Testis (tissue), 3 donors: Measurements from ENCODE around the gene TM4SF1. TPM values are rescaled to one million over a fixed set of nuclear protein-coding genes. Genes with fewer than 3 reads are reported as not detected.
A peak's percentile ranks its signal among the peaks of the same experiment; 100 is the strongest.

Source experiments
- DNase-seq: peaks from one replicate; pipeline ENCODE4 v3.0.0-alpha.2; 2019
- H3K27ac ChIP-seq, 2 donors: fragments of 200-600 bp; sonication (generic); one replicate each; pipeline ENCODE4 v1.5.1; 2019
- H3K27me3 ChIP-seq: fragments of 200-600 bp; sonication (generic); one replicate; pipeline ENCODE4 v1.5.1; 2019
- H3K36me3 ChIP-seq: fragments of 200-600 bp; sonication (generic); one replicate; pipeline ENCODE4 v1.5.1; 2017; ENCODE audit warnings: low read depth; ENCODE audit errors: missing control alignments
- H3K4me1 ChIP-seq: fragments of 200-600 bp; sonication (generic); one replicate; pipeline ENCODE4 v1.5.1; 2019
- H3K4me3 ChIP-seq, 2 donors: fragments of 200-600 bp; sonication (generic); one replicate each; pipeline ENCODE4 v1.5.1; 2017 to 2019
- H3K9me3 ChIP-seq: fragments of 200-600 bp; sonication (generic); one replicate; pipeline ENCODE4 v1.5.1; 2017
- CTCF ChIP-seq, 3 experiments: fragments of 450-650 bp in 2 of 3; fragments of 200-600 bp in 1 of 3; sonication (generic) in 1 of 3; IDR thresholded peaks; one replicate each; pipeline ENCODE4 v1.5.1; 2016 to 2019; ENCODE audit warnings: antibody characterized with exemption in 3 of 3, mild to moderate bottlenecking in 2 of 3, moderate library complexity in 1 of 3
- POLR2A ChIP-seq: fragments of 450-650 bp; IDR thresholded peaks from one replicate; pipeline ENCODE4 v1.6.1; 2017; ENCODE audit warnings: antibody characterized with exemption, mild to moderate bottlenecking, moderate library complexity
- WGBS, 2 donors: methylation state at CpG; one replicate each; pipeline ENCODE4 v1.1.5; 2018; 5-methylcytosine and 5-hydroxymethylcytosine counted together
- intact Hi-C: fragments of 100-400 bp; cut with DNase I; formaldehyde crosslinking; loops from one replicate; pipeline ENCODE4 v1.15.1; 2023; ENCODE audit warnings: low total_unique reads
- polyA plus RNA-seq: library from polyadenylated mRNA; stranded (reverse); fragments of 350-450 nt; fragmentation: Illumina TruSeq; extraction: RNeasy Lipid Tissue Mini Kit (QIAGEN cat#74804); gene quantifications from one replicate; pipeline ENCODE4 v1.2.3, GENCODE V29; 2014; ENCODE audit warnings: low read depth, low replicate concordance; ENCODE audit not compliant: insufficient read depth
- total RNA-seq, 2 donors: library from RNA; depleted of rRNA; stranded (reverse); fragments of >200 nt; gene quantifications; one replicate each; pipeline ENCODE4 v1.2.3, GENCODE V29; 2016

Gene TM4SF1
- total and polyA plus RNA-seq, 3 donors from 2014 or later, result 16.2 to 62.7 (median 24.9) TPM

GRCh38 chr3:149366941-149367840, 10.3 kb downstream of the TM4SF1 start:
- no peak overlapping the region for H3K4me3 ChIP-seq
- WGBS, 2 donors, result 65 to 70% methylated on average over 3 of the region's 3 CpGs
- H3K36me3 ChIP-seq, result no peaks in the 10 kb centered on the region
- intact Hi-C loops, result no loop called here
- no peak for TF ChIP-seq POLR2A
- TF ChIP-seq CTCF (IDR thresholded peaks at IDR 0.05), result no peak
- no peak overlapping the region for H3K27ac ChIP-seq
- H3K4me1 ChIP-seq, result peaks cover 23% of the 10 kb centered on the region
- no peaks in the 10 kb centered on the region for H3K27me3 ChIP-seq
- DNase-seq, result no peak
- no peaks in the 10 kb centered on the region for H3K9me3 ChIP-seq

DNA sequence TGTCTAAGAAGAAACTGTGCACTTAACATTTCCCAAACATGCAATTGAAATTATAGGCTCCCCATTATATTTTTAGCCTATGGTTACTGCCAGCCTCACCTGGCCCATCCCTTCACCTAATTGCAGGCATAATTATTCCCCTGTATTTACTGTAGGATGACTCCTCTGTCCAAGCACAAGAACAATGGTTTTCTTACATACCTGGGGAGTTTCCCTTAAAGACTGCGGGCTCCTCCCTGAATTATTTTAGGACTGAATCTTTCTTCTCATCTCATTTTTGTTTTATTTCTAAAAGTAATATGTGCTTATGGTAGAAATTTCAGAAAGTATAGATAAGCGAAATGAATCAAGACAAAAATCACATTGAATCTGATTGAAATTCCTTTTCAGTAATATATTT, 11.4 kb downstream of the TM4SF1 start:
- DNase-seq, result no peak
- H3K27me3 ChIP-seq, result no peaks in the 10 kb centered on the region
- H3K4me3 ChIP-seq, result no peak overlapping the region
- TF ChIP-seq CTCF (IDR thresholded peaks at IDR 0.05) (no peak), POLR2A (no peak)
- H3K27ac ChIP-seq, result no peak overlapping the region
- WGBS, 2 donors, result 88% methylated on average over 2 of the region's 2 CpGs
- no peaks in the 10 kb centered on the region for H3K9me3 ChIP-seq
- H3K36me3 ChIP-seq, result no peaks in the 10 kb centered on the region
- intact Hi-C loops, result no loop called here
- peaks cover 22% of the 10 kb centered on the region for H3K4me1 ChIP-seq

- no peak overlapping the region for H3K27ac ChIP-seq
- WGBS, 2 donors, result 89 to 96% methylated on average over 2 of the region's 2 CpGs
- no peaks in the 10 kb centered on the region for H3K27me3 ChIP-seq
- intact Hi-C loops, result no loop called here
- peaks cover 12% of the 10 kb centered on the region for H3K4me1 ChIP-seq
- TF ChIP-seq CTCF (IDR thresholded peaks at IDR 0.05) (no peak), POLR2A (no peak)
- DNase-seq, result no peak
- no peaks in the 10 kb centered on the region for H3K9me3 ChIP-seq
- H3K36me3 ChIP-seq, result no peaks in the 10 kb centered on the region
- H3K4me3 ChIP-seq, result no peak overlapping the region
Observed at GRCh38 chr3:149364624-149365023, 12.8 kb downstream of the TM4SF1 start.

DNA sequence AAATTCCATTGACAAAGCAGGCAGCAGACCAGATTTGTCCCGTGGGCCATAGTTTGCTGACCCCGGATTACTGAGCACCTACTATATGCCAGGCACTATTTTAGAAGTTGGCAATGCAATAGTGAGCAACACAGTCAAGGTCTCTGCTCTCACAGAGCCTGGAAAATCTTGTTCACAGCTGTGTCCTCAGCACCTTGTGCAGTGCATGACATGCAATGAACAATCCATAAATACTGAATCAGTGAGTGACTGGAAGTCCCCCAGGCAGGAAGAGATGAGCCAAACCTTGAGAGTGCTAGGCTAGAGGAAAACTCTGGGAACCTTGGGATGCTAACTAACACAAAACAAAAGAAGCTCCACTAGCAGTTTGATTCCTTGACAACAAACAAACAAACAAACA, 14.4 kb downstream of the TM4SF1 start:
- intact Hi-C loops, result no loop called here
- no peak for DNase-seq

More for the DNA sequence above, 14.4 kb downstream of the TM4SF1 start:
- H3K4me1 ChIP-seq, result peaks cover 12% of the 10 kb centered on the region
- H3K4me3 ChIP-seq, result no peak overlapping the region
- no peaks in the 10 kb centered on the region for H3K9me3 ChIP-seq
- 55 to 82% methylated on average over 2 of the region's 2 CpGs for WGBS, 2 donors
- H3K27ac ChIP-seq, result peak overlapping the region in 1 of 2 donors; percentile 12
- no peaks in the 10 kb centered on the region for H3K36me3 ChIP-seq
- TF ChIP-seq POLR2A (no peak), CTCF (IDR thresholded peaks at IDR 0.05) (no peak)
- H3K27me3 ChIP-seq, result no peaks in the 10 kb centered on the region
